Neural progenitor cell (in vitro differentiated cells): Measurements from ENCODE around the gene CSTF2T. TPM values are rescaled to one million over a fixed set of nuclear protein-coding genes. Genes with fewer than 3 reads are reported as not detected.

ENCODE experiments used
- DNase-seq: peaks from one replicate; pipeline ENCODE4 v3.0.0-alpha.2; 2016; ENCODE audit warnings: low spot score
- H2AFZ ChIP-seq: fragments of 200-600 bp; sonication (generic); replicated peaks from 2 replicates; pipeline ENCODE4 v1.6.1; 2016; ENCODE audit warnings: antibody characterized with exemption
- H3F3A ChIP-seq: fragments of 200-600 bp; sonication (generic); 2 replicates; pipeline ENCODE4 v1.6.1; 2016; ENCODE audit warnings: antibody characterized with exemption, low read depth
- H3K27ac ChIP-seq: fragments of 200-600 bp; sonication (generic); 2 replicates; pipeline ENCODE4 v1.5.1; 2016; ENCODE audit warnings: mild to moderate bottlenecking
- H3K27me3 ChIP-seq: fragments of 200-600 bp; sonication (generic); 2 replicates; pipeline ENCODE4 v1.6.1; 2016; ENCODE audit warnings: mild to moderate bottlenecking, moderate library complexity
- H3K36me3 ChIP-seq: fragments of 200-600 bp; sonication (generic); 2 replicates; pipeline ENCODE4 v1.5.1; 2016
- H3K4me1 ChIP-seq: fragments of 200-600 bp; sonication (generic); 2 replicates; pipeline ENCODE4 v1.6.1; 2016; ENCODE audit warnings: mixed run types
- H3K4me2 ChIP-seq: fragments of 200-600 bp; sonication (generic); 2 replicates; pipeline ENCODE4 v1.6.1; 2016
- H3K4me3 ChIP-seq: fragments of 200-600 bp; sonication (generic); 2 replicates; pipeline ENCODE4 v1.5.1; 2016
- H3K79me2 ChIP-seq: fragments of 200-600 bp; sonication (generic); 2 replicates; pipeline ENCODE4 v1.6.1; 2016; ENCODE audit warnings: low read depth
- H3K9ac ChIP-seq: fragments of 200-600 bp; sonication (generic); 2 replicates; pipeline ENCODE4 v1.6.1; 2016
- H3K9me3 ChIP-seq: fragments of 200-600 bp; sonication (generic); 2 replicates; pipeline ENCODE4 v1.5.1; 2016; ENCODE audit warnings: low read depth
- H4K20me1 ChIP-seq: fragments of 200-600 bp; sonication (generic); 2 replicates; pipeline ENCODE4 v1.6.1; 2016; ENCODE audit warnings: low read depth
- H3K27ac Mint-ChIP-seq: 3 replicates; pipeline ENCODE4 v1.8.0; 2021; ENCODE audit warnings: mixed read lengths
- H3K27me3 Mint-ChIP-seq: 2 replicates; pipeline ENCODE4 v1.8.0; 2022; ENCODE audit warnings: low read depth, mild to moderate bottlenecking, inconsistent platforms, moderate library complexity, mixed read lengths; ENCODE audit not compliant: insufficient read depth
- H3K36me3 Mint-ChIP-seq: 3 replicates; pipeline ENCODE4 v1.8.0; 2021; ENCODE audit warnings: mixed read lengths
- H3K4me1 Mint-ChIP-seq: 3 replicates; pipeline ENCODE4 v1.8.0; 2021; ENCODE audit warnings: mixed read lengths
- H3K4me3 Mint-ChIP-seq: 3 replicates; pipeline ENCODE4 v1.8.0; 2021; ENCODE audit warnings: mild to moderate bottlenecking, moderate library complexity, mixed read lengths
- H3K9me3 Mint-ChIP-seq: 3 replicates; pipeline ENCODE4 v1.8.0; 2020; ENCODE audit warnings: mixed read lengths
- CTCF ChIP-seq: fragments of 200-600 bp; sonication (generic); IDR thresholded peaks from 2 replicates; pipeline ENCODE4 v1.5.1; 2017; ENCODE audit warnings: antibody characterized with exemption, mild to moderate bottlenecking
- EZH2 ChIP-seq: fragments of 200-600 bp; sonication (generic); IDR thresholded peaks from 2 replicates; pipeline ENCODE4 v1.6.1; 2017; ENCODE audit warnings: antibody characterized with exemption, mild to moderate bottlenecking, moderate library complexity
- EZH2phosphoT487 ChIP-seq: fragments of 200-600 bp; sonication (generic); IDR thresholded peaks from 2 replicates; pipeline ENCODE4 v1.6.1; 2017; ENCODE audit warnings: antibody characterized with exemption
- total RNA-seq: library from RNA; depleted of rRNA; stranded (reverse); fragments of >200 nt; gene quantifications from 2 replicates; pipeline ENCODE4 v1.2.3, GENCODE V29; 2015; ENCODE audit warnings: low replicate concordance

CSTF2T gene
- total RNA-seq, 1 donor from 2014 or later, result 53.7 TPM

- Histone ChIP-seq H3K4me1 (peaks cover 6% of the 10 kb centered on the region), H3K27me3 (no peaks in the 10 kb centered on the region), H3K4me2 (no peak overlapping the region), H3F3A (no peaks in the 10 kb centered on the region), H2AFZ (no peak overlapping the region), H3K9me3 (no peaks in the 10 kb centered on the region), H4K20me1 (no peaks in the 10 kb centered on the region), H3K27ac (no peak overlapping the region), H3K9ac (no peak overlapping the region), H3K36me3 (no peaks in the 10 kb centered on the region), H3K4me3 (no peak overlapping the region), H3K79me2 (no peaks in the 10 kb centered on the region)
- no peaks in the 10 kb centered on the region for H3K9me3 Mint-ChIP-seq
- no peaks in the 10 kb centered on the region for H3K36me3 Mint-ChIP-seq
- TF ChIP-seq CTCF (no peak), EZH2phosphoT487 (no peak), EZH2 (no peak)
- H3K27ac Mint-ChIP-seq, result no peak overlapping the region
- no peaks in the 10 kb centered on the region for H3K4me1 Mint-ChIP-seq
- H3K27me3 Mint-ChIP-seq, result peaks cover 4% of the 10 kb centered on the region
- no peak overlapping the region for H3K4me3 Mint-ChIP-seq
- no peak for DNase-seq
These were observed 19.5 kb upstream of the CSTF2T start for GRCh38 chr10:51718804-51719291.

GRCh38 chr10:51716981-51717380, 17.6 kb upstream of the CSTF2T start:
- DNase-seq, result no peak
- Mint-ChIP-seq H3K36me3 (no peaks in the 10 kb centered on the region), H3K4me3 (no peak overlapping the region)

GRCh38 chr10:51711519-51711891, 12.1 kb upstream of the CSTF2T start:
- no peak for TF ChIP-seq EZH2
- no peak for TF ChIP-seq EZH2phosphoT487
- TF ChIP-seq CTCF, result no peak
- Mint-ChIP-seq H3K9me3 (no peaks in the 10 kb centered on the region), H3K27me3 (no peaks in the 10 kb centered on the region), H3K4me3 (no peak overlapping the region), H3K27ac (no peak overlapping the region), H3K4me1 (no peaks in the 10 kb centered on the region), H3K36me3 (no peaks in the 10 kb centered on the region)
- DNase-seq, result no peak
- Histone ChIP-seq H3K27ac (no peak overlapping the region), H3K4me3 (no peak overlapping the region), H3K79me2 (no peaks in the 10 kb centered on the region), H3F3A (no peaks in the 10 kb centered on the region), H3K9ac (no peak overlapping the region), H2AFZ (no peak overlapping the region), H3K4me2 (no peak overlapping the region), H3K9me3 (no peaks in the 10 kb centered on the region), H3K27me3 (no peaks in the 10 kb centered on the region), H4K20me1 (no peaks in the 10 kb centered on the region), H3K36me3 (no peaks in the 10 kb centered on the region), H3K4me1 (peaks cover 12% of the 10 kb centered on the region)

More at GRCh38 chr10:51716981-51717380, 17.6 kb upstream of the CSTF2T start:
- Histone ChIP-seq H3K27ac (no peak overlapping the region), H3K79me2 (no peaks in the 10 kb centered on the region), H3K4me3 (no peak overlapping the region), H3K4me1 (peaks cover 6% of the 10 kb centered on the region), H3K4me2 (no peak overlapping the region), H3K36me3 (no peaks in the 10 kb centered on the region), H2AFZ (no peak overlapping the region), H4K20me1 (no peaks in the 10 kb centered on the region), H3K9ac (no peak overlapping the region), H3K27me3 (no peaks in the 10 kb centered on the region), H3K9me3 (no peaks in the 10 kb centered on the region), H3F3A (no peaks in the 10 kb centered on the region)
- H3K4me1 Mint-ChIP-seq, result no peaks in the 10 kb centered on the region
- no peak overlapping the region for H3K27ac Mint-ChIP-seq
- TF ChIP-seq EZH2 (no peak), CTCF (no peak), EZH2phosphoT487 (no peak)
- H3K27me3 Mint-ChIP-seq, result peaks cover 2% of the 10 kb centered on the region
- no peaks in the 10 kb centered on the region for H3K9me3 Mint-ChIP-seq
